ENCODE data around the gene LCN6. TPM values are rescaled to one million over a fixed set of nuclear protein-coding genes. Genes with fewer than 3 reads are reported as not detected.

The LCN6 gene
- polyA plus RNA-seq, 1 donor from 2014 or later, result not detected

DNA sequence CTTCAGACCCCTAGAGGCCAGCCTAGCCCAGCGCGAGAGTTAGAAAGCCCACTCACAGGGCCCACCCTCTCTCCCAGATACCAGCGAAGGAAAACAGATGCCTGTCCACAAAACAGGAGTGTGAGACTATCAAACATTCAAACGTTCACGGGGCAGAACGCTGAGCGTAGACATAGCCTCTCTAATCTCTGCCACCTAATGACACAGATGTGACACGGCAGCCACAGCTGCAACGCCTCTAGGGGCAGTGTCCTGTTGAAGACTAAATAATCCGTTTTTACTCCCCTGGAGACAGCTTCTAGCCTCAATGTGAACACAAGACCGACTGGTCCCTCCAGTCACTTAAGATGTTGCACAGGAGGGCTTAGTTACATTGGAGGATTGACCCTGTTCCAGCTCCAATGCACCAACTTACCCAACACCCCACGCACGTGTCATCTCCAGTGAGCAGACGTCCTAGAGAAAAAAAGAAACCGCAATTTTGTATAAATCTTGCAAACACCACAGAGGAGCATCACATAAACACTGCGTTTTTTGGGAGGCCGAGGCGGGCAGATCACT, 21.6 kb downstream of the LCN6 start:
- Histone ChIP-seq H2AFZ (ENCODE audit: low read depth, low read length) (no peak overlapping the region), H3K79me2 (replicated peaks; ENCODE audit: insufficient read depth, low read length) (peaks cover 21% of the 10 kb centered on the region)

DNA sequence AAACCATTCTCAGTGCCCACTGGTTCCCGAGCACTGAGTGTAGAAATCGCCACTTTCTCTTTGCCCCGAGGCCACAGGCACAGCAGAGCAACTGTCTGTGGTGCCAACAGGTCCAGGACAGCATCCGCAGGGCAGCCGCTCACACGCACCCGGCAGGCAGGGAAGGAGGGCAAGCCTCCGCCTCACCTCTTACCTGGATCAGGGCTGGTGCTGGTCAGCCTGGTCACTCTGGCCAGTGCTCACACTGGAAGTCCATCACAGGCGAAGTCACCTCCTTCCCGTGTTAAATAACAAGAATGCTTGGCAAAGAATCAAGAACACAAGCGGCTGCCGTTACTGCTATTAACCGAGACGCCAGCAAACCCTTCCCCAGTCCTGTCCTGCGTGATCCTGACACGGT, 22.2 kb downstream of the LCN6 start:
- Histone ChIP-seq H3K9ac (ENCODE audit: low read length) (no peak overlapping the region), H3K4me2 (ENCODE audit: low read length) (no peak overlapping the region), H3K9me3 (ENCODE audit: low read length) (no peaks in the 10 kb centered on the region), H3K9me2 (ENCODE audit: insufficient read depth, low read length) (no peaks in the 10 kb centered on the region), H3K36me3 (ENCODE audit: insufficient read depth, low read length) (no peaks in the 10 kb centered on the region), H3K79me2 (replicated peaks; ENCODE audit: insufficient read depth, low read length) (peaks cover 21% of the 10 kb centered on the region), H4K20me1 (ENCODE audit: insufficient read depth) (peaks cover 10% of the 10 kb centered on the region), H3F3A (ENCODE audit: insufficient read depth, low read length, poor library complexity, severe bottlenecking) (no peaks in the 10 kb centered on the region), H3K27me3 (ENCODE audit: insufficient read depth, low read depth, low read length) (peaks cover 8% of the 10 kb centered on the region), H3K27ac (ENCODE audit: low read length) (no peak overlapping the region), H2AFZ (ENCODE audit: low read depth, low read length) (no peak overlapping the region), H3K4me3 (ENCODE audit: low read length) (peak overlapping the region; percentile 94)
- TF ChIP-seq, protein P1, sequence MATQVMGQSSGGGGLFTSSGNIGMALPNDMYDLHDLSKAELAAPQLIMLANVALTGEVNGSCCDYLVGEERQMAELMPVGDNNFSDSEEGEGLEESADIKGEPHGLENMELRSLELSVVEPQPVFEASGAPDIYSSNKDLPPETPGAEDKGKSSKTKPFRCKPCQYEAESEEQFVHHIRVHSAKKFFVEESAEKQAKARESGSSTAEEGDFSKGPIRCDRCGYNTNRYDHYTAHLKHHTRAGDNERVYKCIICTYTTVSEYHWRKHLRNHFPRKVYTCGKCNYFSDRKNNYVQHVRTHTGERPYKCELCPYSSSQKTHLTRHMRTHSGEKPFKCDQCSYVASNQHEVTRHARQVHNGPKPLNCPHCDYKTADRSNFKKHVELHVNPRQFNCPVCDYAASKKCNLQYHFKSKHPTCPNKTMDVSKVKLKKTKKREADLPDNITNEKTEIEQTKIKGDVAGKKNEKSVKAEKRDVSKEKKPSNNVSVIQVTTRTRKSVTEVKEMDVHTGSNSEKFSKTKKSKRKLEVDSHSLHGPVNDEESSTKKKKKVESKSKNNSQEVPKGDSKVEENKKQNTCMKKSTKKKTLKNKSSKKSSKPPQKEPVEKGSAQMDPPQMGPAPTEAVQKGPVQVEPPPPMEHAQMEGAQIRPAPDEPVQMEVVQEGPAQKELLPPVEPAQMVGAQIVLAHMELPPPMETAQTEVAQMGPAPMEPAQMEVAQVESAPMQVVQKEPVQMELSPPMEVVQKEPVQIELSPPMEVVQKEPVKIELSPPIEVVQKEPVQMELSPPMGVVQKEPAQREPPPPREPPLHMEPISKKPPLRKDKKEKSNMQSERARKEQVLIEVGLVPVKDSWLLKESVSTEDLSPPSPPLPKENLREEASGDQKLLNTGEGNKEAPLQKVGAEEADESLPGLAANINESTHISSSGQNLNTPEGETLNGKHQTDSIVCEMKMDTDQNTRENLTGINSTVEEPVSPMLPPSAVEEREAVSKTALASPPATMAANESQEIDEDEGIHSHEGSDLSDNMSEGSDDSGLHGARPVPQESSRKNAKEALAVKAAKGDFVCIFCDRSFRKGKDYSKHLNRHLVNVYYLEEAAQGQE (IDR thresholded peaks at IDR 0.05; ENCODE audit: borderline replicate concordance), result no peak
- no peak for TF ChIP-seq EP300 (conservative IDR thresholded peaks at IDR 0.05; ENCODE audit: poor library complexity, severe bottlenecking)
- no peak for TF ChIP-seq MXI1 (conservative IDR thresholded peaks at IDR 0.05; ENCODE audit: poor library complexity, severe bottlenecking)
- TF ChIP-seq RAD21 (conservative IDR thresholded peaks at IDR 0.05), result no peak
- no peak for TF ChIP-seq POLR2AphosphoS5 (IDR thresholded peaks at IDR 0.05)
- TF ChIP-seq EZH2 (IDR thresholded peaks at IDR 0.05; ENCODE audit: borderline replicate concordance, insufficient read depth, low read length, poor library complexity, severe bottlenecking), result no peak
- TF ChIP-seq TAF1 (IDR thresholded peaks at IDR 0.05; ENCODE audit: low read depth), result no peak
- no peak for TF ChIP-seq SMC3 (conservative IDR thresholded peaks at IDR 0.05; ENCODE audit: poor library complexity)
- TF ChIP-seq, protein P2, sequence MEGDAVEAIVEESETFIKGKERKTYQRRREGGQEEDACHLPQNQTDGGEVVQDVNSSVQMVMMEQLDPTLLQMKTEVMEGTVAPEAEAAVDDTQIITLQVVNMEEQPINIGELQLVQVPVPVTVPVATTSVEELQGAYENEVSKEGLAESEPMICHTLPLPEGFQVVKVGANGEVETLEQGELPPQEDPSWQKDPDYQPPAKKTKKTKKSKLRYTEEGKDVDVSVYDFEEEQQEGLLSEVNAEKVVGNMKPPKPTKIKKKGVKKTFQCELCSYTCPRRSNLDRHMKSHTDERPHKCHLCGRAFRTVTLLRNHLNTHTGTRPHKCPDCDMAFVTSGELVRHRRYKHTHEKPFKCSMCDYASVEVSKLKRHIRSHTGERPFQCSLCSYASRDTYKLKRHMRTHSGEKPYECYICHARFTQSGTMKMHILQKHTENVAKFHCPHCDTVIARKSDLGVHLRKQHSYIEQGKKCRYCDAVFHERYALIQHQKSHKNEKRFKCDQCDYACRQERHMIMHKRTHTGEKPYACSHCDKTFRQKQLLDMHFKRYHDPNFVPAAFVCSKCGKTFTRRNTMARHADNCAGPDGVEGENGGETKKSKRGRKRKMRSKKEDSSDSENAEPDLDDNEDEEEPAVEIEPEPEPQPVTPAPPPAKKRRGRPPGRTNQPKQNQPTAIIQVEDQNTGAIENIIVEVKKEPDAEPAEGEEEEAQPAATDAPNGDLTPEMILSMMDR (IDR thresholded peaks at IDR 0.05; ENCODE audit: poor library complexity, severe bottlenecking), result no peak

More for the DNA sequence above, 21.6 kb downstream of the LCN6 start:
- no peaks in the 10 kb centered on the region for H3K9me2 ChIP-seq (ENCODE audit: insufficient read depth, low read length)
- peak overlapping the region; percentile 94 for H3K4me3 ChIP-seq (ENCODE audit: low read length)
- H3K36me3 ChIP-seq (ENCODE audit: insufficient read depth, low read length), result no peaks in the 10 kb centered on the region
- no peaks in the 10 kb centered on the region for H3K9me3 ChIP-seq (ENCODE audit: low read length)
- no peaks in the 10 kb centered on the region for H3F3A ChIP-seq (ENCODE audit: insufficient read depth, low read length, poor library complexity, severe bottlenecking)
- H4K20me1 ChIP-seq (ENCODE audit: insufficient read depth), result peaks cover 10% of the 10 kb centered on the region
- H3K4me2 ChIP-seq (ENCODE audit: low read length), result peak overlapping the region; percentile 97
- H3K27me3 ChIP-seq (ENCODE audit: insufficient read depth, low read depth, low read length), result peaks cover 8% of the 10 kb centered on the region
- H3K27ac ChIP-seq (ENCODE audit: low read length), result no peak overlapping the region
- peak overlapping the region; percentile 77 for H3K9ac ChIP-seq (ENCODE audit: low read length)
- TF ChIP-seq TAF1 (IDR thresholded peaks at IDR 0.05; ENCODE audit: low read depth) (no peak), RAD21 (conservative IDR thresholded peaks at IDR 0.05) (no peak)
- TF ChIP-seq, protein P2 (IDR thresholded peaks at IDR 0.05; ENCODE audit: poor library complexity, severe bottlenecking), result peak; percentile 47
